Measurements from ENCODE around the gene USP16. TPM values are rescaled to one million over a fixed set of nuclear protein-coding genes. Genes with fewer than 3 reads are reported as not detected.

Gene USP16
- total RNA-seq, 1 experiment from 2014 or later: 24.6 TPM

DNA sequence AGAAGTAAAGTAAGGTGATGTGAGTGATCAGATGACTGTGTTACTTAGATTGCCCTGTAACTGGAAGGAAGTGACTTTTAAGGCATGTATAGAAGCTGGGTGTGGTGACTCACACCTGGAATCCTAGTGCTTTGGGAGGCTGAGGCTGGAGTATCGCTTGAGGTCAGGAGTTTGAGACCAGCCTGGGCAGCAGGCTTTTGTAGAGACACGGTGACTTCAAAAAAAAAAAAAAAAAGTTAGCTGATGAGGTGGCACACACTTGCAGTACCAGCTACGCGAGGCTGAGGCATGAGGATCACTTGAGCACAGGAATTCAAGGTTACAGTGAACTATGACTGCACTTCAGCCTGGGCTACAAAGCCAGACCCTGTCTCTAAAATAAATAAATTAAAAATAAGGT is 2.3 kb upstream of the USP16 start:
- DNase-seq: no peak
- no peak overlapping the region for H3K4me3 ChIP-seq
- H3K79me2 ChIP-seq (ENCODE audit: low read depth): peaks cover 45% of the 10 kb centered on the region
- no peaks in the 10 kb centered on the region for H3K36me3 ChIP-seq (ENCODE audit: low read depth)
- no peak overlapping the region for H3K4me2 ChIP-seq
- BruUV-seq (replicated peaks): no TSS peak
- H3F3A ChIP-seq (ENCODE audit: insufficient read depth, low read depth): peaks cover 22% of the 10 kb centered on the region
- no peak for TF ChIP-seq EZH2 (IDR thresholded peaks at IDR 0.05; ENCODE audit: low read depth)
- no peak for TF ChIP-seq CTCF (conservative IDR thresholded peaks at IDR 0.05)
- POLR2A ChIA-PET (ENCODE audit: unreplicated experiment): interaction anchor here (0.7 to 1.1 kb wide), 2 partner anchors 29 to 1226 kb away, joined by 8 to 9 read pairs; no protein-coding TSS in a partner anchor
- intact Hi-C loops (cut with micrococcal nuclease; ENCODE audit: unreplicated experiment): no loop called here
- CTCF ChIA-PET: no interaction called here
- H2AFZ ChIP-seq: no peak overlapping the region
- H4K20me1 ChIP-seq (ENCODE audit: insufficient read depth): no peaks in the 10 kb centered on the region
- peaks cover 16% of the 10 kb centered on the region for H3K4me1 ChIP-seq (replicated peaks; ENCODE audit: insufficient read depth)
- no peaks in the 10 kb centered on the region for H3K9me3 ChIP-seq (ENCODE audit: insufficient read depth, low read depth)
- H3K9me2 ChIP-seq (ENCODE audit: insufficient read depth): no peaks in the 10 kb centered on the region
- no peaks in the 10 kb centered on the region for H3K27me3 ChIP-seq (ENCODE audit: insufficient read depth, low read depth)
- H3K27ac ChIP-seq: no peak overlapping the region

- DNase-seq: no peak
- Histone ChIP-seq H3K27ac (peak overlapping the region; percentile 84), H3K4me1 (replicated peaks; ENCODE audit: insufficient read depth) (peaks cover 6% of the 10 kb centered on the region), H3K4me2 (peak overlapping the region; percentile 95), H3F3A (ENCODE audit: insufficient read depth, low read depth) (peaks cover 22% of the 10 kb centered on the region), H2AFZ (peak overlapping the region; percentile 99; the same call in 1 of the 2 replicates), H3K4me3 (peak overlapping the region; percentile 59), H3K36me3 (ENCODE audit: low read depth) (no peaks in the 10 kb centered on the region; the same call in 1 of the 2 replicates), H3K9me3 (ENCODE audit: insufficient read depth, low read depth) (no peaks in the 10 kb centered on the region), H3K27me3 (ENCODE audit: insufficient read depth, low read depth) (no peaks in the 10 kb centered on the region), H4K20me1 (ENCODE audit: insufficient read depth) (no peaks in the 10 kb centered on the region), H3K79me2 (ENCODE audit: low read depth) (peaks cover 28% of the 10 kb centered on the region), H3K9me2 (ENCODE audit: insufficient read depth) (no peaks in the 10 kb centered on the region)
- intact Hi-C loops (cut with micrococcal nuclease; ENCODE audit: unreplicated experiment): loop anchor here (2.0 to 5.0 kb wide), 2 partner anchors 33 to 47 kb away; partner anchors contain the start of genes CCT8 and LTN1
- no TSS peak for BruUV-seq (replicated peaks)
- no peak for TF ChIP-seq CTCF (conservative IDR thresholded peaks at IDR 0.05)
- TF ChIP-seq EZH2 (IDR thresholded peaks at IDR 0.05; ENCODE audit: low read depth): no peak
- ChIA-PET POLR2A (ENCODE audit: unreplicated experiment) (interaction anchor here (0.7 to 1.8 kb wide), 2 partner anchors 23 to 45 kb away, joined by 6 to 19 read pairs; no protein-coding TSS in a partner anchor), CTCF (no interaction called here)
Observed at GRCh38 chr21:29025328-29025713, 853 bp downstream of the USP16 start.

DNA sequence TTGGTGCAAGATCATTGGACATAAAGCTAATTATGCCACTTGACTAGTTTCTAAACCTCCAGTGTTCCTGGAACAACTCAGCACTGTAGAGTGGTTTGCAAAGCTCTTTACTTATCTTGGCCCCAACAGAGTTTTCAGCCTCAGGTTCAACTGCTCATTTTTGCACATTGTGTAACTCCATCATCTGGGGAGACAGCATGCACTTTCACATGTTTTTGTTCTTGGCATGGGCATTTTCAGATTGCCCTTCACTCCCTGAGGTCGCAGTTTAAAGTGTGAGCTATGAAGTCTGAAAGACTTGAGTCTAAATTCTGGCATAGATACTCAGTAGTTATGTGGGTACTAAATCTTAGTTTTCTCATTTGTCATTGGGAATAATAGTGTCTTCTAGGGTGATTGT is 5.1 kb downstream of the USP16 start:
- peaks cover 28% of the 10 kb centered on the region for H3K79me2 ChIP-seq (ENCODE audit: low read depth)

More for the DNA sequence above, 5.1 kb downstream of the USP16 start:
- TF ChIP-seq CTCF (conservative IDR thresholded peaks at IDR 0.05) (no peak), EZH2 (IDR thresholded peaks at IDR 0.05; ENCODE audit: low read depth) (no peak)
- no peak overlapping the region for H3K27ac ChIP-seq
- ChIA-PET POLR2A (ENCODE audit: unreplicated experiment) (no interaction called here), CTCF (no interaction called here)
- no peak for DNase-seq
- H3K4me2 ChIP-seq: no peak overlapping the region
- BruUV-seq (replicated peaks): no TSS peak
- H2AFZ ChIP-seq: no peak overlapping the region
- no peaks in the 10 kb centered on the region for H3K9me3 ChIP-seq (ENCODE audit: insufficient read depth, low read depth)
- H3K4me3 ChIP-seq: no peak overlapping the region
- H3F3A ChIP-seq (ENCODE audit: insufficient read depth, low read depth): peaks cover 10% of the 10 kb centered on the region; the same call in 1 of the 2 replicates
- H4K20me1 ChIP-seq (ENCODE audit: insufficient read depth): no peaks in the 10 kb centered on the region
- H3K27me3 ChIP-seq (ENCODE audit: insufficient read depth, low read depth): no peaks in the 10 kb centered on the region
- H3K4me1 ChIP-seq (replicated peaks; ENCODE audit: insufficient read depth): peaks cover 6% of the 10 kb centered on the region
- H3K9me2 ChIP-seq (ENCODE audit: insufficient read depth): no peaks in the 10 kb centered on the region
- peaks cover 6% of the 10 kb centered on the region for H3K36me3 ChIP-seq (ENCODE audit: low read depth)
- intact Hi-C loops (cut with micrococcal nuclease; ENCODE audit: unreplicated experiment): loop anchor here (5.0 kb wide), 1 partner anchor 43 kb away; the partner anchor contains the start of gene CCT8

All from PC-9 (cell line).